Muscle of back (tissue), 13 donors: Measurements from ENCODE around the gene ARHGEF12. TPM values are rescaled to one million over a fixed set of nuclear protein-coding genes. Genes with fewer than 3 reads are reported as not detected.
A peak's percentile ranks its signal among the peaks of the same experiment; 100 is the strongest.

ENCODE experiments used
- DNase-seq, 3 donors: peaks; one replicate each; pipeline versions ENCODE4 v3.0.0 to v3.0.0-alpha.2; 2013
- long read RNA-seq, 9 donors: transcript quantifications; one replicate each; lab custom pipeline, GENCODE V29; 2026
- polyA plus RNA-seq, 10 donors: library from polyadenylated mRNA; unstranded; fragments of 120-200 nt; gene quantifications; one replicate each; pipeline ENCODE4 v1.2.1, GENCODE V29; 2013; ENCODE audit not compliant: insufficient read length in 10 of 10

Gene ARHGEF12, protein sequence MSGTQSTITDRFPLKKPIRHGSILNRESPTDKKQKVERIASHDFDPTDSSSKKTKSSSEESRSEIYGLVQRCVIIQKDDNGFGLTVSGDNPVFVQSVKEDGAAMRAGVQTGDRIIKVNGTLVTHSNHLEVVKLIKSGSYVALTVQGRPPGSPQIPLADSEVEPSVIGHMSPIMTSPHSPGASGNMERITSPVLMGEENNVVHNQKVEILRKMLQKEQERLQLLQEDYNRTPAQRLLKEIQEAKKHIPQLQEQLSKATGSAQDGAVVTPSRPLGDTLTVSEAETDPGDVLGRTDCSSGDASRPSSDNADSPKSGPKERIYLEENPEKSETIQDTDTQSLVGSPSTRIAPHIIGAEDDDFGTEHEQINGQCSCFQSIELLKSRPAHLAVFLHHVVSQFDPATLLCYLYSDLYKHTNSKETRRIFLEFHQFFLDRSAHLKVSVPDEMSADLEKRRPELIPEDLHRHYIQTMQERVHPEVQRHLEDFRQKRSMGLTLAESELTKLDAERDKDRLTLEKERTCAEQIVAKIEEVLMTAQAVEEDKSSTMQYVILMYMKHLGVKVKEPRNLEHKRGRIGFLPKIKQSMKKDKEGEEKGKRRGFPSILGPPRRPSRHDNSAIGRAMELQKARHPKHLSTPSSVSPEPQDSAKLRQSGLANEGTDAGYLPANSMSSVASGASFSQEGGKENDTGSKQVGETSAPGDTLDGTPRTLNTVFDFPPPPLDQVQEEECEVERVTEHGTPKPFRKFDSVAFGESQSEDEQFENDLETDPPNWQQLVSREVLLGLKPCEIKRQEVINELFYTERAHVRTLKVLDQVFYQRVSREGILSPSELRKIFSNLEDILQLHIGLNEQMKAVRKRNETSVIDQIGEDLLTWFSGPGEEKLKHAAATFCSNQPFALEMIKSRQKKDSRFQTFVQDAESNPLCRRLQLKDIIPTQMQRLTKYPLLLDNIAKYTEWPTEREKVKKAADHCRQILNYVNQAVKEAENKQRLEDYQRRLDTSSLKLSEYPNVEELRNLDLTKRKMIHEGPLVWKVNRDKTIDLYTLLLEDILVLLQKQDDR (N-terminal part only)
- polyA plus RNA-seq: 10 to 100 TPM; 31.6 to 49.5 (median 41.5) TPM
- long read RNA-seq, donor 1, partial matches to known transcripts: 0 of 1 reads
- long read RNA-seq, donor 1, other reads (novel, unspliced or antisense): 0 of 1 reads
- long read RNA-seq, donor 2, full-length matches to known transcripts: 1 of 1 reads
- long read RNA-seq, donor 2, partial matches to known transcripts: 0 of 1 reads
- long read RNA-seq, donor 2, other reads (novel, unspliced or antisense): 0 of 1 reads
- long read RNA-seq, donor 3: 0 reads
- long read RNA-seq, donor 4: 0 reads
- long read RNA-seq, donor 5: 0 reads
- long read RNA-seq, donor 6: 0 reads
- long read RNA-seq, donor 7, full-length matches to known transcripts: 1 of 1 reads
- long read RNA-seq, donor 7, partial matches to known transcripts: 0 of 1 reads
- long read RNA-seq, donor 7, other reads (novel, unspliced or antisense): 0 of 1 reads
- long read RNA-seq, donor 8: 0 reads
- long read RNA-seq, donor 9: 0 reads

DNA sequence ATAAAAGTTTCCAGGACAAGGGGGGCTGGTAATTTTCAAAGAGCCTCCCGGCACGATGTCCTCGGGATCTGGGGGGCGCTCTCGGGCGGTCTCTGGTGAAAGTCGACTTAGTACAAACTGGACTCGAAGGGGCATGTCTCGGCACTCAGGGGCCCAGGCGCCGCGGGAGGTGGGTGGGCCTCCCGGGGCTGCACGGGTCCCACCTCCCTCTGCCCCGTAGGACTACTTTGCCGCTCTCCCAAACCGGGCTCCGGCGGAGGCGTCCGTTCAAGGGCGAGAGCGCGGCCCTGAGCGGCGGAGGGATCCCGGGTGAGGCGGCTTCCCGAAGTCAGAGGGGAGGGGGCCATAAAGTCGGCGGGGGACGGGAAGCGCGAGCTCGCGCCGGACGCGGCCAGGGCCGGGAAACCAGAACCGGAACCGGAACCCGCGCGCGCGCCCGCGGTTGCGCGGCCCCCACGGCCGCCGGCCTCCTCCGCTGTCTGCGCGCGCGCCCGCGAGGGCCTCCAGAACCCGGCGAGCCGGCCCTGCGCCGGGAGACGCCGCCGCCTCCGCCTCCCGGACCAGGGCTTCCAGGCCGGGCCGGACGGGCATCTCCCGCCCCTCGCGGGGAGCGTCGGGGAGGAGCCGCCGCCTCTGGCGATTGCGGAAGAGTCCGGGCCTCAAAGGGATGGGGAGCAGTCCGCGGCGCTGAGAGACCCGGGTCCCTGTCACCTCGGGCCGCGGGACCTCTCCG is at the start of gene ARHGEF12:
ARHGEF12 (plus strand) TSS at position 506 of the 733 bp plus-strand sequence. CDS start 831 bp downstream, outside the sequence.
- DNase-seq: peak; percentile 98 to 99 (median 98)

- no peak for DNase-seq
These were observed 48.2 kb upstream of the ARHGEF12 start for GRCh38 chr11:120288021-120288420.

DNA sequence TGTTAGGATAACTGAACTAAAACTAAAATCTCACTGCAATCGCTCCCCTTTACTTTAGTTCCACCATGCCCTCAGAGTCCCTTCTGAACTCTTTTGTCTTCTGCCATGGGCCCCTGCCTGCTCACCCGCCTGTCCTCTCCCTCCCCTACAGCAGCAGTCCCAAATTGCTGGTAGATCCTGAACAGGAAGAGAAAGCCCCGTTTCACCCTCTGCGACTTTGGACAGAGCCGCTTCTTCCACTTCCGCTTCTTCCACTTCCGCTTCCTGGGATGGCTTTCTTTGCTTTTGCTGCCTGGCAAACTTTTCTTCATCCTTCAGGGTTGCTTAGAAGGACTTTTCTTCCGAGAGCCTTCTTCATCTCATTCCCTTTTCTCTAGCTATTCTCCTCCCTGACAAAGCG is 46.8 kb upstream of the ARHGEF12 start:
- no peak for DNase-seq

- DNase-seq: no peak
These were observed 45.3 kb upstream of the ARHGEF12 start for GRCh38 chr11:120290956-120291355.

DNA sequence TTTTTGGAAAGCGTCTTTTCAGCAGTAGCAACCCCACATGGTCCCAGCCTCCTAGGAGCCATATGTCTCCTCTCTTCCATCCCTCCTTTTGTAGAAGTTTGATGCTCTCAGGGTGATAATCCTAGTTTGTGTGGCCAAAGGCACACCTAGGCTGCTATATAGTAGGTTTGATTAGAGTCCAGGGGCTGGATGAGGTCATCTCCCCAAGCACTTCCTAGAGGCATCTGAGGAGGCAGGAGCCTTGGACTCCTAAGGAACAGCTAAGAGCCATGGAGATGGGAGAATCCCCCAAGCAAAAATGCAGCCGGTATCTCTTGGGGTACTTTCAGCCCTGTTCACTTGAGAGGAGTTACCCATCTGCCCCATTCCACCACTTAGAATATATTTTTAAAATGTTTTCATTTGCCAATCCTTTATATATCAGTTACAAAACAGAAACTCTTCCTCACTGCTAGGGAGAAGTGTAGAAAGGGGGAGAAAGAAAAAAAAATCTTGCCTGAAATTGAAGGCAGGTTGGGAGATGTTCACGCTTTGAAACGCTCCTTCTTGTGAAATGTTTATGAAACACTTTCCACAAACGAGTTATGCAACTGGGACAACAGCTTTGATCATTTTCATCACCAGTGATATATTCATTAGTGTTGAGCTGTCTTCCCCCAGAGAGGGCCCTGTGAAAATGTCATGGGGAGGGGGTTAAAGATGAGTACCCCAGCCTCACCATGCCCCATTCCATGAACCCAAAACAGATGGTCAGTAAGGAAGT is 43.0 kb upstream of the ARHGEF12 start:
- DNase-seq: no peak

GRCh38 chr11:120294096-120294495 is 42.1 kb upstream of the ARHGEF12 start:
- DNase-seq: no peak

DNA sequence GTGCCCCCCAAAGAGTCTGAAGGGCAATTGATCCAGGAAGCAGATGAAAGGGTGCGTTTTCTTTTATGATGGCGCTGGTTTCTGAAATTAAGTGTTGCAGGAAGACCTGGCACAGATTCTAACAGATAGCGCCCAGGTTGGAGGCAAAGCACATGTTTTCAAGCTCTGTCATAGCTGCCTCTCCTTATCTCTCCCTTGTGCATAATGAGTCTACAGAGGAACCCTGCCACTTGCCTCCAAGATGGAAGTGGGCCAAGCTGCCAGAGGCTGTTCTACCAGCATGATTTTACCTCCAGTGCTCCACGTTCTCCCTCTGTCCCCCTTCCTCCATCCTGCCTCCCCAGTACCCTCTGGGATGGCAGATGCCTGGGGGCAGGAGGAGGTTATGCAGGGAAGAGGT is 41.1 kb upstream of the ARHGEF12 start:
- DNase-seq: no peak

- no peak for DNase-seq
These were observed 39.7 kb upstream of the ARHGEF12 start for GRCh38 chr11:120296554-120296953.

DNA sequence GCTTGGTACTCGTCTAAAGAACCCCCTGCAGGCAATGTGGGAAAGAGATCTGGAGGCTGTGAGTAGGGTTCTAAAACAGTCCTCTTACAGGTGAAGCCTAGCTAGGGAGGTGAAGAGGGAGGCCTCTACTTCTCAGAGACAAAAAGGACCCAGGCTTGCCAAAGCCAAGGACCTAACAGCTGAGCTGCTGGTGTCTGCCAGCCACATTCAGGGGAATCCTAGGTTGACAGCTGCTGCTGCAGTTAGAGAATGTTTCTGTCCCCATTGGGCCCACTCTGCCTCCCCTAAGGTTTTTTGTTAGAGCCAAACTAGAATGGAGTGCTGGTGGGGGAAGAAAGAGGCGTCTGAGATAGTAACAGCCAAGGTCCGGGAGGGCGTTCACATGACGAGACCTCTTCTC is 37.8 kb upstream of the ARHGEF12 start:
- DNase-seq: no peak

DNA sequence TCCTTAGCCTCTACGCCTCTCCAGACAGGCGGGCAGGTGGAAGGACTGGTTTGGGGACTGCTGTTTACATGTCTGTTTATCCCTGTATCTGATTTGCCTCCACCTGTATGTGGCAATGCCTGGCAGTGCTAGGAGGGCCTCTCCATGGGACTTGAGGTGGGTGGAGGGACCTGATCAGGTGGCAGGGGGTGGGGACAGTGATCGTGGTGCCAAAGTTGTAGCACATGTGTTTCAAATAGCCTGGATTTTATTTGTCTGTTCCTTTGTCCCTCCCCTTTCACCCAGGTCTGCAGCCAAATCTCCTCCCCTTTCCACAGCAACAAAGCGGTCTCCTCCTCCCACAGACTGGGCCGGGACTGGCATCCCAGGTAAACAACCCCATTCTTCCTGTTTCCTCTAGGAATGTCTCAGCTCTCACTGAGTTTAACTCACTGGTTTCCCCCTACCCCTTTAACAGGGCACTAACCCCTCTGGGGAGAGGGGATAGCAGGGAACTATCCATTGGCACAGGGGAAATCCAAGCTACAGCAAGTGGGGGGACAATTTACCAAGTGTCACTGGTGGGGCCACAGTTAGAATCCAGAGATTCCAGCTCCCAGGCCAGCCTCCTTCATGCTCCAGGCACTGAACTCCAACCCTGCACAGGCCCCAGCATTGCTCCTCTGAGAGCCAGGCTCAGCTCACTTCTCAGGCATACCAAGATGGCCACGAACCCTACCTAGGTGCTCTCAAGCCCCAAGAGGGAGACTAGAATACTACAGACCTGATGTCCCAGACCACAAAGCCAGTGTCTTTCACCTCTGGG is 34.0 kb upstream of the ARHGEF12 start:
- DNase-seq: no peak

DNA sequence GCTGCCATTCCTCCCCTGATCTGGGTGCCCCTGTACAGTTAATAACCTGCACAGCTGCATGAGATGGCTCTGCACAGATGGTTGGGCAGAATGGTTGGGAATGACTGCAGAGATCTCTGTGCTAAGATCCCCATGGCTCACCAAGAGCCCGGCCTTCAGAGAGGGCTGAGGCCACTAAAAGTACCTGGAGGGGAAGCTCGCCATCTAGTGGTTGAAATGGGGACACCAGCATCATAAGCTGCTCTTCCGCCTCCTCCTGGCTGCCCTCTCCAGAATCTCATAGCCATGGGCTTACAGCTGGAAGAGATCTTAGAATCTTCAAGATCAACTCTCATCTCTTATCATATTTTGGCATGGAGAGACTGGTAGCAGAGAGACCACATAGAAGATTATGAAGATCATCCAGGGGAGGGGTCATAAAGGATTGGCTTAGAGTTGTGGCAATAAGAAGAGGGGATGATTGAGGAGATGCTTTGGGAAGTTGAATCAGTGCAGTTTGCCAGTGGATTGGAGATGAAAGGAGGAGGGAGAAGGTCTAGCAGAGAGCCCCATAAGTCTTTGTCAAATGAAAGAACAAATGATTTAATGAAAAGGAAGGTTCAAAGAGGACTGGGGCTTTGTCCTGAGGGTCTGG is 33.1 kb upstream of the ARHGEF12 start:
- peak; percentile 61 to 81 (median 69) for DNase-seq

- DNase-seq: no peak
These were observed 31.7 kb upstream of the ARHGEF12 start for GRCh38 chr11:120304526-120304925.

DNA sequence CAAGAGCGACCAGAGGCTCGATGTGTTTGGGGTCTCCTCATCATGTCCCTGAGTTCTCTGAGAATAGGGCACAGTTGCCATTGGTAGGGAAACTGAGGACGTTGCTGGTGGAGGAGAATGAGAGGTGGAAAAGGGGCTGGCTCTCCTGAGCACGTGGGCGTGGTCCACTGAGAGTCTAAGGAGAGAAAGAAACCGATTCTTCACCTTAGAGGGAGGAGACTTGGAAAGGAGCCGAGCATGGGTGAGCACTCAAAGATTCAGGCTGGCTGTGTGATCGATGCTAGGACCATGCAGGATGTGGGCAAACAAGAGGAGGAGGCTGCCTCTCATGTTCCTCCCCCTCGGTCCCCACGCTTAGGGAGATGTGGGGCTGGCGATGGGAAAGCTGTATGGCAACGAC is 30.9 kb upstream of the ARHGEF12 start:
- no peak for DNase-seq

DNA sequence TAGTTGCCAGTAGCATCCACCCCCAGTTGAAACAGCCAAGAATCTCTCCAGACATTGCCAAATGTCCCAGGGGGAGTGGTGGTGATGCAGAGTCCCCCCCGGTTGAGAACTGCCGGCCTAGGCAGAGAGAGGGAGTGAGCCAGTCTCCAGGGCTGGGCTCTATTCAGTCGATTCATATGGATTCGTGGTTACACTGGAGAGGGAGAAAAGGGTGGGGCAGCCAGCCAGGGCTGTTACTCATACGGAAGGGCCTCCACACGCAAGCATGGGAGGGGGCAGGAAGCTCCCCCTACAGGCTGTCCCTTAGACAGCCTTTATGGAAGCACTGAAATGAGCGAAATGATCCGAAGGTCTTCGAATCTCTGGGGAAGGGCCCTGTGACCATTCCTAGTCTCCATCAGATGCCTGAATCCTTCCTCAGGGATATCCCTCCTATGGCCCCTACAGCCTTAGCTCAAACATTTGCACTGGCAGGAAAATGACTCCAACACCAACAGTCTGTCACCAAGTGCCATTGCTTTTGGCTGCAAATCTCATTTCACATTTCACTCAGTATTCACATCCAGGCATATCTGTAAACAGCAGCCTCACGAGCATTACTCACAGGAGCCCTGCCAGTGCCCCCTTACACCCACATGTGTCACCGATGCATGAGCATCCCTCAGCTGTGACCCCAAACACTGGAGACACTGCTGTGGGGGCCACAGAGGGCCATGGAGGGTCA is 29.5 kb upstream of the ARHGEF12 start:
- peak in 2 of 3 donors; percentile 50 to 82 for DNase-seq

- DNase-seq: no peak
These were observed 28.7 kb upstream of the ARHGEF12 start for GRCh38 chr11:120307476-120307875.

DNA sequence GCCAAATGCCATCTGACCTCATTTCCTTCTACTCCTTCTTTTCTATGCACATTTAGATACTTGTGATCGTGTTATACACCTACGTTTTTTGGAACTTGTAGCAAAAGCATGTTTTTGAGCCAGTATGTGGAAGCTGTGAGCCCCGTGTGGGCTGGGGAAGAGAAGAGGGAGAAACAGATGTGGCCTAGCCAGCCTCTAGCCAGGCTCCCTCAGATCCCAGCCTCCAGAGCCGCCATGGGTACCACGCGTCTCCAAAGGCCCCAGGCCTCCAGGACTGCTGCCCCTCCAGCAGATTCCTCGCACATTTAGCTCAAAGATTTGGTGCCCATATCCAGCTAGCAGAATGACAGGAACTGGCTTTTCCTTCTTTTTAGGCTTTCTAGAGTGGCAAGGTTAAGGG is 28.1 kb upstream of the ARHGEF12 start:
- no peak for DNase-seq

DNA sequence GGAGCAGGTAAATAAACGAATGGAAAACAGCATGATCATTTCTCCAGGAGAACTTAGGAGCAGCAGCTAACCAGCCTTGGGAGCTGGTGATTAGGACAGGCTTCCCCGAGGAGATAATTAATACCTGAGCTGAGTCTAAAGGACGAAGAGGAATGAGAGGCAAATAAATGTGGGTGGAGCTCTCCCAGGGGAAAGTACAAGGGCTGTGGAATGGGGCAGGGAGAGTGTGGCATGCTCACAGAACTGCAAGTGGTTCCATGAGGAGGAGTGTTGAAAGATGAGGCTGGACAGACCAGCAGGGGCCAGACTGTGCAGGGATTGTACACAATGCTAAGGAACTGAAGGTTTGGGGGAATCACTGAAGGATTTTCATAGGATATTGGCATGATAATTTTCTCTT is 25.3 kb upstream of the ARHGEF12 start:
- DNase-seq: no peak

DNA sequence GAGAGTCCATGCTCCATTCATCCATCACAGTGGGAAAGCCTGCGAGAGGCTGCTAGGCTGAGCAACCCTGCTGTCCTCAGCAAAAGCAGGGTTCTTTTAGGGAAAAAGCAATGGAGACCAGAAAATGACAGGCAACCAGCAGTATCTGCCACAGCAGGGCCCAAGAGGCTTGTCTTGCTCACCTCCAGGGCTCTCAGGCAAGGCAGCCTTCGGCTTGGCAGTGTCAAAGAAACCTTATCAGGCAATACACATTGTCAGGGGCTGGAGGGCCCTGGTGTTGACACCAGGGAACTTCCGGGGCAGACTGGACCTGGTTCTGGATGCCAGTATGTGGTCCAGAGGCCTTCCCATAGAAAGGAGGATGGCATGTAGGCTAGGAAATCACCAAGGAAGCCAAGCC is 21.4 kb upstream of the ARHGEF12 start:
- DNase-seq: no peak
